ENCODE results near the gene LGALS9C.
"Not testable (repeated sequence)": the region's sequence is repeated elsewhere in the genome, so short reads cannot be mapped to it uniquely, and the experiment has no call there.

LGALS9C gene

DNA sequence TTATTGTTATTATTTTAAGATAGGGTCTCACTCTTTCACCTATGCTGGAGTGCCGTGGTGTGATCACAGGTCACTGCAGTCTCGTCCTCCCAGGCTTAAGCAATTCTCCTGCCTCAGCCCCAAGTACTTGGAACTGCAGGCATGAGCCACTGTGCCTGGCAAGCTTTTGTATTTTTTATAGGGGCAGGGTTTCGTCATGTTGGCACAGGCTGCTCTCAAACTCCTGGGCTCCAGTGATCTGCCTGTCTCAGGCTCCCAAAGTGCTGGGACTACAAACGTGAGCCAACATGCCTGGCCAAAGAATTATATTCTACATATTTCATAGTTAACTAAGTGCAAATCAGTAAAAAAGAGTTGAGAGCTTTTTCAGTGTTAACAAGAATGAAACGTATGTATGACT, 65.6 kb downstream of the LGALS9C start:
- not testable (repeated sequence) for DNase-seq

DNA sequence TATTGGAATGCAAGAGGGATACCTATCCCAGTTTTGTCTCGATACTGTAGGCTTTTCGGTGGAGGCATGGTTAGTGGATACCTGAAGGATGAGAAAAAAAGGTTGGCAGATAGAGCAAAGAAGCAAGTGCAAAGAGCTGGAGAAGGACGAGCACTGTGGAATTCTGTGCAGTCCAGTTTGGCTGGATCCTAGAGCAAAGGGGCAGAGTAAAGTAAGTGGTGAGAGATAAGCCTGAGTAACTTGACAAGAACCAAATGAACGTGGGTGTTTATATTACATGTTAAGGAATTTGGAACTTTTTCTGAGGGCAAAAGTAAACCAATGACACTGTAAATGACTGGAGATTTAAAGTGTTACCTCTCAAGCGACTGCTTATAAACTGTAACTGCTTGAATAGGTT, 66.3 kb downstream of the LGALS9C start:
- not testable (repeated sequence) for DNase-seq
